ENCODE data around the gene GMIP. TPM values are rescaled to one million over a fixed set of nuclear protein-coding genes. Genes with fewer than 3 reads are reported as not detected.
A peak's percentile ranks its signal among the peaks of the same experiment; 100 is the strongest.

GMIP gene
- total RNA-seq, 1 donor from 2014 or later, result 15.1 TPM

- no peak for FAIRE-seq
- DNase-seq (ENCODE audit: low spot score in 2 of 2), result no peak
Measured at GRCh38 chr19:19661675-19662251, 18.3 kb upstream of the GMIP start.

DNA sequence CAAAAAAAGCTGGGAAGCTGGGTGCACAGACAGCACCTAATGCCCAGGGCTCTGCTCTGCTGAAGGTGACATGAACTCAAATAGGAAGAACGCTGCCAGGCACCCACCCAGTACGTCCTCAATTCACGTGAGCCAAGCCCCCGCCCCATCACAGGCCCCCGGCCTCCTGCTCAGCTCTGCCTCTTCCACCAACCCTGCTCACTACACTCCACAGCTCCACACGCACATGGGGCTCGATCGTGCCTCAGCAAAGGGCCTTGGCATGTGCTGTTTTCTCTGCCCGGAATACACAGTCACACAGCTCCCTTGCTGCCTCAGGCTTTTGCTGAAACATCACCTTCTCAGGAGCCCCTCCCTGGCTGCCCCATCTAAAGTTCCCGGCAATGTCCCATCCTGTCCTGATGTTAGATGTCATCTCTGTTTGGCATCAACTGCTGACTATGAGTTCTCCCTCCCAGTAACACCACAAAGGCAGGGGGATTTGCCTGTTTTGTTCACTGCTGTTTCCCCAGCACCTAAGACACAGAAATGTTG lies 17.8 kb upstream of the GMIP start:
- no peak for FAIRE-seq
- no peak for DNase-seq (ENCODE audit: low spot score in 2 of 2)

- no peak for DNase-seq (ENCODE audit: low spot score in 2 of 2)
Measured at GRCh38 chr19:19659646-19660245, 16.3 kb upstream of the GMIP start.

DNA sequence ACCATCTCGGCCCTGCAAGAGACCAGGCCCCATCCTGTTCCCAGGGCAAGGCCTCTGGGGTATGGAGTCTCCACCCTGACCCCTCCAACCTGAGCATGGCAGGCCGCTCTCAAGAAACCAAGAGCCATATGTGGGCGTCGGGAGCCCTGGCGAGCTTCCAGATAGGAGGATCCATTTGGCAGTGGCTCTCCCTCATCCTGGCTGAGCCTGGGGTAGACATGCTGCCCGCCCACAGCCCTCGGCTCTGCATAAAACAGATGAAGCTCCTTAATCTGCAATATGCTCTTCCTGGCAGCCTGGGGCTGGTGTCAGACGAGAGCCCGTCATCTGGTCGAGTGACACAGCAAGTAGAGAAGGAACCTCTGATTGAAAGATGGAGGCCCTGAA lies 13.9 kb upstream of the GMIP start:
- no peak for FAIRE-seq

More at GRCh38 chr19:19659646-19660245, 16.3 kb upstream of the GMIP start:
- no peak for FAIRE-seq

GRCh38 chr19:19656451-19657396 lies 13.3 kb upstream of the GMIP start:
- DNase-seq (ENCODE audit: low spot score in 2 of 2) (no peak), FAIRE-seq (no peak)

More for the DNA sequence above, 13.9 kb upstream of the GMIP start:
- peak in 1 of 2 donors; percentile 57 for DNase-seq (ENCODE audit: low spot score in 2 of 2)

- no peak for FAIRE-seq
- DNase-seq (ENCODE audit: low spot score in 2 of 2), result no peak
Measured at GRCh38 chr19:19655641-19656343, 12.3 kb upstream of the GMIP start.

- DNase-seq (ENCODE audit: low spot score in 2 of 2), result no peak
- FAIRE-seq, result no peak
Measured at GRCh38 chr19:19655051-19655594, 11.7 kb upstream of the GMIP start.

DNA sequence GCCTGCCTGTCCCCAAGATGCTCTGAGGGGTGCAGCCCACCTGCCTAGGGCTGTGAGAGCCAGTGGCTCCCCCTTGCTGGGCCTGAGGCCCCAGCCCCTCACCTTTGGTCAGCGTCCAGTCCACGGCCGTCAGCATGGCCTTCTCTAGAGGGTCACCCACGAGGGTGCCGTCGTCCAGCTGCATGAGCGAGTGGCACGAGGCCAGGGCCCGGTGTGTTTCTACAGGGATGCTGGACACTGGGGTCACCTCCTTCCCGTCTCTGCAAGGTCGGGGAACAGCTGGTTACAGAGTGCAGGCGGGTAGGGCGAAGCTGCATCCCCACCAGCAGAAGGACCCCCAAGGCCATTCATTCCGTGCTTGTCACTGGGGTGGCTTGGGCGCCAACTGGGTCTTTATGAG lies 11.0 kb upstream of the GMIP start:
- no peak for FAIRE-seq
- peak in 1 of 2 donors; percentile 11 for DNase-seq (ENCODE audit: low spot score in 2 of 2)

DNA sequence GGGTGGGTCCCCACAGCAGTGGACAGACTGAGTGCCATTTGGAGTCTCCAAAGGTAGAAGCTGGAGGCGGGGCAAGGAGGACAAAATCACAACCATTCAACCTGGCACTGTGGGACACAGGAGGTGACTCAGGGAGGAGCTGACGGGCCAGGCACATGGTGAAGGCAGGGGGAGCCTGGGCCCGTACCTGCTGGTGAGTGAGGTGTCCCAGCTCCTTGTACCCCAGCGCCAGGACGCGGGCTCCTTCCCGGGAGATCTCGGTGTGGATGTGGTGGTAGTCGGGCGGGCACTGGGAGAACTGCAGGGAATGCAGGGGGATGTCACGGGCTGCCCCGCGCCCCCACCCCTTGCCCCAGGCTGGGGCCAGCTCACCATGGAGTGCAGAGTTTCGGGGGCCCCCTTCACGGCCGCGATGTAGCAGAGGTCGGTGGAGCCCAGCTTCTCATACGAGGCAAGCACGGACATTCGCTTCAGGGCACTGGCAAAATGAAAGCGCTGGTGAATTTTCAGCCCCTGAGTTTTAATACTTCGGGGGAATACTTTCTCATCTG lies 10.2 kb upstream of the GMIP start:
- no peak for FAIRE-seq
- no peak for DNase-seq (ENCODE audit: low spot score in 2 of 2)

DNA sequence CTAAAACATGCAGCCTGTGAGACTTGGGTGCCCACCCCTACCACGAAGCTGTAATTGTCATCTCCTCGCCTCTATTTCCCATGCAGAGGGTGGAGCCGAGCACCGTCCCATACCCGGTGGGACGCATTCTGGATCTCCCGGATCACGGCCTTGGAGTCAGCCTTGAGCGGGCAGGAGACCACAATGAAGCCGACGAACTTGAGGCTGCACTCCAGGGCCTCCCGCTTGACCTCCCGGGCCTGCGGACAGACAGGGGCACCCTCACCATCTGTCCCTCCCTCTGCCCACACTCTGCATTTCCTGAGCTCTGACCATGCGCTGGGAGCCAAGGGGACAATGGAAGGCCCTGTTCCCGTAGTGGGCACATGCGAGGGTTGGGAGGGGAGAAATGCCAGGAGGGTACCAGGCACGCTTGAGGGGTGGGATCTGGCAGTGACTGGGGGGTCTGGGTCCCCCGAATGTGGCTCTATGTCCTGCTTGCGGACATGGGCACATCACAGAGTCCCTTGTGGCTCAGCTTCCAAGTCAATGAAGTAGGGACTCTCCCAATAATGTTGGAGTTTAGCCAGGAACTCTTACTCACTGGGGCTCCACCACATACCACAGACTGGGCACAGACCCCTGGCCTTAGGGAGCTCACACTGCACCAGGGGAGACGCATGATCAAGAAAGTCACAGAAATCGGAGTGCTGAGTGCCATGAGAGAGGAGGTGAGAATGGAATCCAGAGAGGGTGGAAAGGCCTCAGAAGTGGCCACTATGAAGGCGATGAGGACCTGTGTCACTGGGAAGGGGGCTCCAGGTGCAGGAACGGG lies 9.2 kb upstream of the GMIP start:
- FAIRE-seq (no peak), DNase-seq (ENCODE audit: low spot score in 2 of 2) (no peak)

- no peak for FAIRE-seq
- peak in 1 of 2 donors; percentile 71 for DNase-seq (ENCODE audit: low spot score in 2 of 2)
Measured at GRCh38 chr19:19651076-19651475, 7.6 kb upstream of the GMIP start.

DNA sequence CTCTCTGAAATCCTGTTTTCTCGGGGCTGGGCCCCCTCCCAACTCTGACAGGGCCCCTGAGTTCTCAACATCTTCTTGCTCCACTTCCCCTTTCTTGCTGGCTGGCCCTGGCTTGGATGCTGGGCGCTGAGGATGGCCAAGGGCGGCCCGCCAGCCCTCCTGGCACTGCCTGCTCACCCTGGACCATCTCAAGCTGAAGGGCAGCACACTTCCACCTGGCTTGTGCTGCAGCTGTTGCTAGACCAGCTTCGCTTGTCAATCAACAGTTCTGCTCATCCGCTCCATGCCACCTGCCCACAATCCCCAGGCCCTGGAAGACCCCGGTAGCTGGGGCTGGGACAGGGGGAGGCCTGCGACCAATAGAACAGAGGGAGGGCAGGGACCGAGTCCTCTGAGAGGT lies 6.9 kb upstream of the GMIP start:
- FAIRE-seq (no peak), DNase-seq (ENCODE audit: low spot score in 2 of 2) (no peak)

DNA sequence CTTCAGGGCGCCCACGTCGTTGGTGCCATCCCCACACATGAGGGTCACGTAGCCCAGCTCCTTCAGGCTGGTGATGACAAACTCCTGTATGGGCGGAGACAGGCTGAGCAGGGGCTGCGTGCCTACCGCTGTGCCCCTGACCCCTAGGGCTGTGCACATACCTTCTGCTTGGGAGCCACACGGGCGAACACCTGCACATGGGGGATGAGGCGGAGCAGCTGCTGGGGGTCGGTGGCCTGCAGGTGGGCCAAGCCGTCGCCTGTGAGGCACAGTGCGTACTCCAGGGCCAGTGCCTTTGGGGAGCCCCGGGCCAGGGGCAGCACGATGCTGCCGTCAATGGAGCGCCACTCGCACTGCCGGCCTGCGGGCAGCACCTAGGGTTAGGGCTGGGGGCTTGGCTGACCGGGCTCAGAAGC lies 6.1 kb upstream of the GMIP start:
- DNase-seq (ENCODE audit: low spot score in 2 of 2) (no peak), FAIRE-seq (no peak)

DNA sequence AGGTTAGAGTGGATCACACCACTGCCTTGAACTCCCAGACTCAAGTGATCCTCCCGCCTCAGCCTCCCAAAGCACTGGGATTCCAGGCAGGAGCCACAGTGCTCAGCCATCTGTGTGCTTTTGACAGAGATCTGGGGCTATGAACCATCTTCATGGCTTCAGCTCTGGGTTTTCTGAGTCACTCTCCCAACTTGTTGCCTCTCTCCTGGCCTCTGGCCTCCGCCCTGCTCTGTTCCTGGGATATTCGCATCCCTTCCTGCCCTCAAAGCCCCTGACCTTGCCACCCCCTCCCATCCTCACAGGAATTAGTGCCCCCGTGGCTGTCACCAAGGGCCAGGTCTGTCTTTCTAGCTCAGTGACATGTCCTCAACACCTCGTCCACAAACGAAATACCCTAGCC lies 5.7 kb upstream of the GMIP start:
- FAIRE-seq (no peak), DNase-seq (ENCODE audit: low spot score in 2 of 2) (no peak)

GRCh38 chr19:19647037-19647835 lies 3.8 kb upstream of the GMIP start:
- DNase-seq (ENCODE audit: low spot score in 2 of 2) (no peak), FAIRE-seq (no peak)

DNA sequence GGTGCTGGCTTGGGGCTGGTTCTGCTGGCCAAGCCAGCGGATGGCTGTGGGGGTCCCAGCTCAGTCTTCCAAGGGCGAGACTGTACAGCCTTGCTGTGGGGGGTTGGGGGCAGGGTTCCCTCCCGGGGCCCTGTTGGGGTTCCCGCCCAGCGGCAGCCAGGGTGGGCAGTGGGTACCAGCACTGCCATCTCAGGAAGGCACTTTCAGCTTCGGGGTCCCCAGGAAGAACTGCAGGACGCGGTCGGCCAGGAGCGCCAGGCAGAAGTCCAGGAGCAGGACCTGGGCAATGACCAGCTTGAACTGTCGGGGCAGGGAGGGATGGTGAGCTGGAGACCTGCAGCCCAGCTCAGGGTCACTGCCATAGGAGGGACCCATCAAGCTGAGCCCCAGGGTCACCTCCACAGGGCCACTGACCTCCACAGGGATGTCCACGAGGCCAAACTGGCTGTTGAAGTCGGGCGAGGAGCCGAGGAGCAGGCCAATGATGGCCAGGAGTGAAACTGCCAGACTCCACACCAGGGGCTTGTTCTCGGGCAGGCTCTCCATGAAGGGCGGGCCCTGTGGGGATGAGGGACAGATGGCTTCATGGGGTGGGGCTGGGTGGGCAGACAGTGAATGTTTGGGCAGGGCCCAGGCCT lies 1.9 kb upstream of the GMIP start:
- no peak for FAIRE-seq

DNA sequence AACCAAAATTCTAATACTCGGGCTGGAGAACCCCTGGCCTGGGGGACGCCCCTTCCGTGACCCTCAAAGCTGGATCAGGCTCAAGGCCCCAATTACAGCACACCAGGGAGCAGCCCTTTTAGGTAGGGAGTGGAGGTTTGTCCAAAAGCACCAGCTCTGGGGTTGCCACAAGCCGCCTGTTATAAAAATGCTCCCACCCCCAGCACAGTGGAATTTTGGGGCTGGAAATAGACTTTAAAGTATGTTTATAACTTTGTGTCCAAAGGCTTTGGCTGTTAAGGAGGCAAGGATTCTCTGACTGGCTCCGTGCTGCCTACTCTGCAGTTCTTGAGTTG lies 564 bp upstream of the GMIP start:
- no peak for DNase-seq (ENCODE audit: low spot score in 2 of 2)
- FAIRE-seq, result no peak

More for the DNA sequence above, 1.9 kb upstream of the GMIP start:
- DNase-seq (ENCODE audit: low spot score in 2 of 2), result no peak

Measured in frontal cortex (tissue), 4 donors.